Tibial artery (tissue), 4 donors: ENCODE measurements around the gene PAQR4.
A peak's percentile ranks its signal among the peaks of the same experiment; 100 is the strongest.

Experiments
- DNase-seq, 2 donors: peaks; one replicate each; pipeline ENCODE4 v3.0.0-alpha.2; 2019
- H3K27ac ChIP-seq, 2 donors: fragments of 200-600 bp; sonication (generic) in 1 of 2; 1 replicate in 1 of 2; 2 replicates in 1 of 2; pipeline ENCODE4 v1.5.1; 2018 to 2019; ENCODE audit warnings: mild to moderate bottlenecking in 1 of 2
- H3K27me3 ChIP-seq, 2 donors: fragments of 200-600 bp; sonication (generic) in 1 of 2; one replicate each; pipeline versions ENCODE4 v1.5.1 to v1.6.0; 2016 to 2019
- H3K36me3 ChIP-seq, 3 donors: fragments of 200-600 bp; sonication (generic) in 2 of 3; one replicate each; pipeline ENCODE4 v1.5.1; 2016 to 2019; ENCODE audit warnings: mild to moderate bottlenecking in 2 of 3
- H3K4me1 ChIP-seq, 4 donors: fragments of 200-600 bp; sonication (generic) in 2 of 4; 1 replicate in 3 of 4; 2 replicates in 1 of 4; pipeline ENCODE4 v1.5.1; 2016 to 2019
- H3K4me3 ChIP-seq, 2 donors: fragments of 200-600 bp; sonication (generic) in 1 of 2; 1 replicate in 1 of 2; 2 replicates in 1 of 2; pipeline ENCODE4 v1.5.1; 2018 to 2019; ENCODE audit warnings: mild to moderate bottlenecking in 2 of 2
- H3K9me3 ChIP-seq, 3 donors: fragments of 200-600 bp; sonication (generic) in 1 of 3; one replicate each; pipeline ENCODE4 v1.5.1; 2016 to 2019
- intact Hi-C: fragments of 100-400 bp; cut with DNase I; formaldehyde crosslinking; loops from one replicate; pipeline ENCODE4 v1.15.0; 2023; ENCODE audit warnings: low total_unique reads
- TF ChIP-seq, protein P1 (sequence below), 2 experiments: fragments of 200-600 bp in 1 of 2; fragments of 450-650 bp in 1 of 2; IDR thresholded peaks; one replicate each; pipeline ENCODE4 v1.5.1; 2017 to 2019; ENCODE audit warnings: antibody characterized with exemption in 2 of 2, mild to moderate bottlenecking in 1 of 2, moderate library complexity in 1 of 2

PAQR4 gene

DNA sequence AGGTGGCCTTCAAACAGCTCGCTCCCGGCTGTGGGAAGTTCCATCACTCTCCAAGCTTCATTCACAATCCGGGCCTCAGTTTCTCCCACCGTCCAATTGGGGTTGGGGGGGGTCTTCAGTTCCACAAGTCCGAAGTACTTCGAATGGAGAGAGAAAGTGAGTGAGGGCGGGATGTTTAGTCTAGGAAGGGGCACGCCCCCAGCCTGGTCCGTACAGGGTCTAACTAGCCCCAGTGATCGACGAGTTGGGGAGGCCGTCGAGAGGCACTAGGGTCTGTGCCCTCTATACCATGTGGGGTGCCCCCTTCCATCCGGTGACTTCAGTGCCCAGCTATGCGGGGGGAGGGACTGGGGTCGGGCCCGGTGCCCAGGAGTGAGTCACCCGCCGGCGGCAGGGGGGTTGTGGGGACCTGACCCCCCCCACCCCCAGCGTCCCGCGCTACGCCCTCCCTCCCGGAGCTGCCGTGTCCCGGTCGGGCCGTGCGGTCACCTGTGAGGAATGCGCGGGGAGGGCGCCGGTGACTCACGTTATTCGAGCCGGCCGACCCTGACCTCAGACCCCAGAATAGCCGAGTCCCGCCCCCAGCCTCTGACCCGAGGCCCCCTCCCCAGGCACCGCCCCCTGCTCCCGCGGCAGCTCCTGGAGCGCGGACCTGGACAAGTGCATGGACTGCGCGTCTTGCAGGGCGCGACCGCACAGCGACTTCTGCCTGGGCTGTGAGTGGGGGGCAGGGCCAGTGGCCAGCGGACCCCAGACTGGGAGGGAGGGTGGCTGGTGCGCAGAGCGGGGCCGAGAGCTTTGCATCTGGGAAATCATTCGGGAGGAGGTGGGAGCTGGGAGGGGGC lies 51.7 kb downstream of the PAQR4 start:
- peaks cover 0 to 24% of the 10 kb centered on the region in 2 donors for H3K27me3 ChIP-seq
- peak overlapping the region; percentile 95 to 96 for H3K27ac ChIP-seq
- TF ChIP-seq, protein P1, sequence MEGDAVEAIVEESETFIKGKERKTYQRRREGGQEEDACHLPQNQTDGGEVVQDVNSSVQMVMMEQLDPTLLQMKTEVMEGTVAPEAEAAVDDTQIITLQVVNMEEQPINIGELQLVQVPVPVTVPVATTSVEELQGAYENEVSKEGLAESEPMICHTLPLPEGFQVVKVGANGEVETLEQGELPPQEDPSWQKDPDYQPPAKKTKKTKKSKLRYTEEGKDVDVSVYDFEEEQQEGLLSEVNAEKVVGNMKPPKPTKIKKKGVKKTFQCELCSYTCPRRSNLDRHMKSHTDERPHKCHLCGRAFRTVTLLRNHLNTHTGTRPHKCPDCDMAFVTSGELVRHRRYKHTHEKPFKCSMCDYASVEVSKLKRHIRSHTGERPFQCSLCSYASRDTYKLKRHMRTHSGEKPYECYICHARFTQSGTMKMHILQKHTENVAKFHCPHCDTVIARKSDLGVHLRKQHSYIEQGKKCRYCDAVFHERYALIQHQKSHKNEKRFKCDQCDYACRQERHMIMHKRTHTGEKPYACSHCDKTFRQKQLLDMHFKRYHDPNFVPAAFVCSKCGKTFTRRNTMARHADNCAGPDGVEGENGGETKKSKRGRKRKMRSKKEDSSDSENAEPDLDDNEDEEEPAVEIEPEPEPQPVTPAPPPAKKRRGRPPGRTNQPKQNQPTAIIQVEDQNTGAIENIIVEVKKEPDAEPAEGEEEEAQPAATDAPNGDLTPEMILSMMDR (IDR thresholded peaks at IDR 0.05) = peak in 1 of 2 experiments; percentile 3
- H3K4me1 ChIP-seq = peaks cover 0 to 58% (median 40%) of the 10 kb centered on the region in 4 donors
- intact Hi-C loops = no loop called here
- H3K36me3 ChIP-seq = peaks cover 0 to 5% (median 2%) of the 10 kb centered on the region in 3 donors
- H3K9me3 ChIP-seq = no peaks in the 10 kb centered on the region
- H3K4me3 ChIP-seq = peak overlapping the region; percentile 73 to 88
- DNase-seq = peak; percentile 63 to 92

DNA sequence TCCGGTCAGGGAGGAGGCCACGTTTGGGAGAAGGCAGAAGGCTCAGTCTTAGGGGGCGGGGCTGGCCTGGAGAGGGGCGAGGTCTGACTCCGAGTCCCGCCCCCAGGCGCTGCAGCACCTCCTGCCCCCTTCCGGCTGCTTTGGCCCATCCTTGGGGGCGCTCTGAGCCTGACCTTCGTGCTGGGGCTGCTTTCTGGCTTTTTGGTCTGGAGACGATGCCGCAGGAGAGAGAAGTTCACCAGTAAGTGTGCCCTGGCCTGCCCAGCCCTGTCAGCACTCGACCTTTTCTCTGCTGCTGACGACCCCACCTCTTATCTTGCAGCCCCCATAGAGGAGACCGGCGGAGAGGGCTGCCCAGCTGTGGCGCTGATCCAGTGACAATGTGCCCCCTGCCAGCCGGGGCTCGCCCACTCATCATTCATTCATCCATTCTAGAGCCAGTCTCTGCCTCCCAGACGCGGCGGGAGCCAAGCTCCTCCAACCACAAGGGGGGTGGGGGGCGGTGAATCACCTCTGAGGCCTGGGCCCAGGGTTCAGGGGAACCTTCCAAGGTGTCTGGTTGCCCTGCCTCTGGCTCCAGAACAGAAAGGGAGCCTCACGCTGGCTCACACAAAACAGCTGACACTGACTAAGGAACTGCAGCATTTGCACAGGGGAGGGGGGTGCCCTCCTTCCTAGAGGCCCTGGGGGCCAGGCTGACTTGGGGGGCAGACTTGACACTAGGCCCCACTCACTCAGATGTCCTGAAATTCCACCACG lies 52.5 kb downstream of the PAQR4 start:
- intact Hi-C loops = no loop called here
- peaks cover 0 to 24% of the 10 kb centered on the region in 2 donors for H3K27me3 ChIP-seq
- DNase-seq = peak; percentile 77 to 91
- H3K9me3 ChIP-seq = no peaks in the 10 kb centered on the region
- H3K4me1 ChIP-seq = peaks cover 0 to 58% (median 40%) of the 10 kb centered on the region in 4 donors
- peak overlapping the region; percentile 95 to 96 for H3K27ac ChIP-seq
- peak overlapping the region; percentile 73 to 88 for H3K4me3 ChIP-seq
- TF ChIP-seq, protein P1 (IDR thresholded peaks at IDR 0.05) = peak in 1 of 2 experiments; percentile 16
- H3K36me3 ChIP-seq = peaks cover 0 to 13% (median 10%) of the 10 kb centered on the region in 3 donors

DNA sequence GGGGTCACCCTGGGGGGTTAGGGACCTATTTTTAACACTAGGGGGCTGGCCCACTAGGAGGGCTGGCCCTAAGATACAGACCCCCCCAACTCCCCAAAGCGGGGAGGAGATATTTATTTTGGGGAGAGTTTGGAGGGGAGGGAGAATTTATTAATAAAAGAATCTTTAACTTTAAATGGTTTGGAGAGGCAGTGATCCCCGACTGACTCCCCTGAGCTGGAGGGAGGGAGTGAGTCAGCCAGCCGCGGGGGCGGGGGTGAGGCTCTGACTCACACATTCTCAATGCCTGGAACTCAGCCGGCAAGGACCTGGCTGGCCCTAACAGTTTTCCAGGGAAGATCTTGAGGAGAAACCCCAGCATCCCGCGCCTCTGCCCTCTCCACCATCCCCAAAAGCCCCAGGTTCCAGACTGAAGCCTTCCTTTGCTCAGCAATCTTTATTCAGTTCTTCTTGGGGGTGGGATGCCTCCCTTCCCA lies 53.1 kb downstream of the PAQR4 start:
- Histone ChIP-seq H3K27me3 (peaks cover 0 to 23% of the 10 kb centered on the region in 2 donors), H3K36me3 (peaks cover 0 to 19% (median 15%) of the 10 kb centered on the region in 3 donors), H3K27ac (peak overlapping the region; percentile 95 to 96), H3K4me1 (peaks cover 0 to 58% (median 40%) of the 10 kb centered on the region in 4 donors), H3K9me3 (no peaks in the 10 kb centered on the region), H3K4me3 (peak overlapping the region; percentile 73 to 88)
- intact Hi-C loops = no loop called here
- TF ChIP-seq, protein P1 (IDR thresholded peaks at IDR 0.05) = no peak
- peak; percentile 91 to 96 for DNase-seq

DNA sequence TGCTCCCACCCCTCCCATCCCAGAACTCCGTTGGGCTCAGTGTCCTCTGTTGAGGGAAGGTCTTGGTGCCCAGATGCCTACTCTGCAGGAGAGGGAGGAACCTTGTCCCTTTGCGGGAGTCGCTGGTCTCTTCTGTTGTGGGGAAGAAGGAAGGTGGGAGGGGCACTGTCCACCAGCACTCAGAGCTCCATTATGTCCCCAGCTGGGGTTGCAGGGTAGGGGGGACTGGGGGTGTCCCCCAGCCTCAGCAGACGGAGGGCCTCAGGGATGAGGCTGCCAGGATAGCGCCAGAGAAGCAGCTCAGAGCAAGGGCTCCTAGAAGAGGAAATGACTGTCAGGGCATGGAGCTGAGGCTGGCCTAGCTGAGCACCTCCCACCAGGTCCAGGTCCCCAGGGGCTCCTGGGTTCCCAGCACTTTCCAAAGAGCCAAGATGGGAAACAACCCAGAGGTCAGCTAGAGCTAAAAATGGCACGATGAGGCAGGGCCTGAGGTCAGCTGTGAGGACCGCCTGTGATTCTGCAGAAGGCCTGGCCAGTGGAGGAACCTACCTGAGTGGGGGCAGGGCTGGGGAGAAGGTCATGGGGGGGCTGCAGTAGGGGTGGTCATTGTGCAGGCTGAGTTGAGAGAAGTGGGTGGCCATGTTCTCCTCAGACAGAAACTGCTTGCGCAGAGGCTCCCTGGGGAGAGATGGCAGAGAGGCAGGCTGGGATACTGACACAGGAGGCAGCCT lies 53.7 kb downstream of the PAQR4 start:
- peaks cover 0 to 21% (median 16%) of the 10 kb centered on the region in 3 donors for H3K36me3 ChIP-seq
- H3K4me1 ChIP-seq = peaks cover 0 to 54% (median 39%) of the 10 kb centered on the region in 4 donors
- H3K27ac ChIP-seq = peak overlapping the region; percentile 95 to 96
- H3K27me3 ChIP-seq = peaks cover 0 to 17% of the 10 kb centered on the region in 2 donors
- peak overlapping the region; percentile 73 to 88 for H3K4me3 ChIP-seq
- no peaks in the 10 kb centered on the region for H3K9me3 ChIP-seq
- peak; percentile 46 to 92 for DNase-seq
- intact Hi-C loops = no loop called here
- TF ChIP-seq, protein P1 (IDR thresholded peaks at IDR 0.05) = no peak
